Peyer's patch (tissue), 4 donors: Measurements from ENCODE around the gene GNL2.

Source experiments
- CTCF ChIP-seq, 6 experiments: fragments of 450-650 bp in 4 of 6; fragments of 200-600 bp in 2 of 6; sonication (generic) in 1 of 6; IDR thresholded peaks; one replicate each; pipeline ENCODE4 v1.5.1; 2017 to 2019; ENCODE audit warnings: antibody characterized with exemption in 6 of 6, mild to moderate bottlenecking in 3 of 6, moderate library complexity in 1 of 6
- POLR2A ChIP-seq, 2 donors: fragments of 450-650 bp; IDR thresholded peaks; one replicate each; pipeline ENCODE4 v1.5.1; 2017; ENCODE audit warnings: antibody characterized with exemption in 2 of 2, mild to moderate bottlenecking in 2 of 2, moderate library complexity in 2 of 2

DNA sequence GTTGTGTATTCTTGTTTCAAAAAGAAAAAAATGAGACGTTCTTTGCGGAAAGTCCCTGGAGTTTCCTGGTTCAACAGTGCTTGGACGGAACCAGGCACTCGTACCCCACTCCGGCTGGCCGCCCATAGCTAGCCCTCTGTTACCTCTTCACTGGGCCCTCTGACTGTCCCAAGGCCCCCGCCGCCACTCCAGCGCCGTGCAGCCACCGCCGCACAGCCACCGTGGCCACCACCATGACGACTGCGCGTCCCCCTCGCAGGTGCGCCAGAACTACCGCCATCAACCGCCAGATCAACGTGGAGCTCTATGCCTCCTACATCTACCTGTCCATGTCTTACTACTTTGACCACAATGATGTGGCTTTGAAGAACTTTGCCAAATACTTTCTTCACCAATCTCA, 51.2 kb downstream of the GNL2 start:
- TF ChIP-seq POLR2A (IDR thresholded peaks at IDR 0.05) (no peak), CTCF (IDR thresholded peaks at IDR 0.05) (no peak)
